Measurements from ENCODE around the gene DCTN3. TPM values are rescaled to one million over a fixed set of nuclear protein-coding genes. Genes with fewer than 3 reads are reported as not detected.

DCTN3 gene
- total and polyA plus RNA-seq, 9 of the 15 experiments (the other 6 are each of a cell fraction or from before 2014, with no cell fraction given): 11.0 to 51.0 (median 41.9) TPM

GRCh38 chr9:34651876-34652601 is 31.7 kb upstream of the DCTN3 start, which contains the start of gene IL11RA (continued):
- TF ChIP-seq TOE1 (IDR thresholded peaks at IDR 0.05; ENCODE audit: borderline replicate concordance) (peak; percentile 30; the same call in 1 of the 2 replicates), TOE1 (CRISPR knock-in tag; IDR thresholded peaks at IDR 0.05; ENCODE audit: borderline replicate concordance, low read depth) (no peak), HINFP (tag; conservative IDR thresholded peaks at IDR 0.05; ENCODE audit: low read depth) (no peak), THRB (CRISPR knock-in tag; conservative IDR thresholded peaks at IDR 0.05) (0 out of 2 replicates have a peak, but pooled peaks have one; percentile 50), PREB (CRISPR knock-in tag; IDR thresholded peaks at IDR 0.05) (no peak), POLR2AphosphoS5 (IDR thresholded peaks at IDR 0.05; ENCODE audit: control insufficient read depth, insufficient read depth, low read depth, low read length) (peak; percentile 35; the same call in 1 of the 2 replicates), ILK (tag; IDR thresholded peaks at IDR 0.05; ENCODE audit: borderline replicate concordance, low read depth) (no peak), KDM5B (IDR thresholded peaks at IDR 0.05; ENCODE audit: insufficient replicate concordance, low read depth, low read length) (peak; percentile 33), NEUROD1 (IDR thresholded peaks at IDR 0.05; ENCODE audit: borderline replicate concordance, low read depth, low read length, partially characterized antibody) (no peak), RFX1 (IDR thresholded peaks at IDR 0.05) (no peak)

Data from K562 (cell line).